GM19043 (cell line): ENCODE measurements around the gene HOXD10.

Experiments used
- ATAC-seq: cut with Tn5 transposase; IDR thresholded peaks from one replicate; pipeline ENCODE4 v1.9.1; 2021; ENCODE audit warnings: low read depth; ENCODE audit not compliant: unreplicated experiment

The HOXD10 gene

DNA sequence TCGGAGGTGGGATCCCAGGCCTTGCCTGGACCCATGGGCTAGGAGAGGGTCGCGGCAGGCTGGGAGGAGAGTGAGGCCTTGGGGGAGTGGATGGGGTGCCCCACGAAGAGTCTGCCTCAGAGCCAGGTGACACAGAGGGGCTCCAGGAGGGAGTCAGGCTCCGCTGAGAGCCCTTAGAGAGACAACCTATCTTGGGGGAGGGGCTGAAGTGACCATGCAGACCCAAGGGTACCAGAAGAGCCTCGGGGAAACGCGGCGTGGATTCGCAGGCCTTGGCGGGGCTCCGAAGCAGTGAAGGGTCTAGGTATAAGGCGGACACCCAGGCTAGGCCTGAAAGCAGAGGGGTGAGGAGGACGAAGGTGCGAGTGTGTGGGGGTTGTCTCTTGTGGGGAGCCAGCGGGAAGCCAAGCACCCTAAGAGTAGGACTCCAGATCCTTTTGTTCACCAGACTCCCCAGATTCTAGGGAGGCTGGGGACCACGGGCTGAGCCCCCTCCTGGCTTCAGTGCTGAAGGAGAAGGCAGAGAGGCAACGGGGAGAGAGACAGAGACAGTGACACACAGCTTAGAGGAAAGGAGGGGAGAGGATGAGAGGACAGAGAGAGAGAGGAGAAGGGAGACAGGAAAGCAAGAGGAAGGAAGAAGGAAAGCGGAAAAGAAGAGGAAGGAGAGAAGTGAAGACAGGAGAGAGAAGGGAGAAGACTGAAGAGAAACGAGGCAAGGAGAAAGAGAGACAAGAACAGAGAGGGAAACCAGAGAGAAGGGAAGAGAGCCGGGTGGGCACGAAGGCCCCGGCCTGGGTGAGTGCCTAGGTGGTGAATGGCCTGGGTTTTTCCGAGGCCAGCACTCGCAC, 10.6 kb upstream of the HOXD10 start:
- no peak for ATAC-seq

DNA sequence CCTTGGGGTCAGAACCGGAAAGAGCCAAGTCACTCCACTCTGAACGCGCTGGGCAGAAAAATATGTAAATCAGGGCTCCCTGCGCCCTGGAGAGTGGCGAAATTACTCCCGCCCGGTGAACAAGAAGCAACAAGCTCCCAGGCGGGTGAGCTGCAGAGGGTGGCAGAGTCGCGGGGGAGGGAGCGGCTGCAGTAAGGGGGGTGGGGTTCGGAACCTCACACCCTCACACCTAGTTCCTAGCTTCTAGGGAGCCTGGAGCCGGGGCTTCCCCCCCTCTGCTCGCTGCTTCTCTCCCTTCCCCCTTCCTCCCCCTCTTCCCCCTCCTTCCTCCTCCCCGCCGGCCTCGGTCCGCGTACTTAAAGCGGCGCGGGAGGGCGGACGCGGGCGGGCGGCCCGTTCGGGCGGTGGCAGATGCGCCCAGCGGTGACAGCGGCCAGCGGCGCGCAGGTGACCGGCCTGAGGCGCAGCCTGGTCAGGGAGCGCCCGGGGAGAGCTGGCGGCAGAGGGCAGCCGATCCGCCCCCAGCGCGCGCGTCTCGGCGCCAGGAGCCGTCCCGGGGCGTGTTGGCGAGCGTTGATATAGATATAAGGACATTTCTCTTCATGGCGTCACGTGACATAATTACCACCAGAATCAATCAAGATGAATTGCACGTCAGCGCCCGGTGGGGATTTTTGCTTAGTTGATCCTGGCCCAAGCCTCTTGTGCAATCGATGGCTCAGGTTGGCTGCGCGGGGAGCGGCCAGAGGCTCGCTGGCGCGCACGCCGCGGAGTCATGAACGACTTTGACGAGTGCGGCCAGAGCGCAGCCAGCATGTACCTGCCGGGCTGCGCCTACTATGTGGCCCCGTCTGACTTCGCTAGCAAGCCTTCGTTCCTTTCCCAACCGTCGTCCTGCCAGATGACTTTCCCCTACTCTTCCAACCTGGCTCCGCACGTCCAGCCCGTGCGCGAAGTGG, 9.7 kb upstream of the HOXD10 start, which contains the start of gene HOXD11:
Gene HOXD11 (plus strand): TSS at position 700 of the 959 bp plus-strand sequence. CDS start 76 bp downstream, at position 776.
- ATAC-seq: no peak

DNA sequence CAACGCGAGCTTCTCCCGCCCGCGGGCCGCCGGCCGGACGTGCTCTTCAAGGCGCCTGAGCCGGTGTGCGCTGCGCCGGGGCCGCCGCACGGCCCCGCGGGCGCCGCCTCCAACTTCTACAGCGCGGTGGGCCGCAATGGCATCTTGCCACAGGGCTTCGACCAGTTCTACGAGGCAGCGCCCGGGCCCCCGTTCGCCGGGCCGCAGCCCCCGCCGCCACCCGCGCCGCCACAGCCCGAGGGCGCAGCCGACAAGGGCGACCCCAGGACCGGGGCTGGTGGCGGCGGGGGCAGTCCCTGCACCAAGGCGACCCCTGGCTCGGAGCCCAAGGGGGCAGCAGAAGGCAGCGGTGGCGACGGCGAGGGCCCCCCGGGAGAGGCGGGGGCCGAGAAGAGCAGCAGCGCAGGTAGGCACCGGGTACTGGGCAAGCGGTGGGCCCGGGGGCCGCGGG, 8.8 kb upstream of the HOXD10 start:
- ATAC-seq: no peak

DNA sequence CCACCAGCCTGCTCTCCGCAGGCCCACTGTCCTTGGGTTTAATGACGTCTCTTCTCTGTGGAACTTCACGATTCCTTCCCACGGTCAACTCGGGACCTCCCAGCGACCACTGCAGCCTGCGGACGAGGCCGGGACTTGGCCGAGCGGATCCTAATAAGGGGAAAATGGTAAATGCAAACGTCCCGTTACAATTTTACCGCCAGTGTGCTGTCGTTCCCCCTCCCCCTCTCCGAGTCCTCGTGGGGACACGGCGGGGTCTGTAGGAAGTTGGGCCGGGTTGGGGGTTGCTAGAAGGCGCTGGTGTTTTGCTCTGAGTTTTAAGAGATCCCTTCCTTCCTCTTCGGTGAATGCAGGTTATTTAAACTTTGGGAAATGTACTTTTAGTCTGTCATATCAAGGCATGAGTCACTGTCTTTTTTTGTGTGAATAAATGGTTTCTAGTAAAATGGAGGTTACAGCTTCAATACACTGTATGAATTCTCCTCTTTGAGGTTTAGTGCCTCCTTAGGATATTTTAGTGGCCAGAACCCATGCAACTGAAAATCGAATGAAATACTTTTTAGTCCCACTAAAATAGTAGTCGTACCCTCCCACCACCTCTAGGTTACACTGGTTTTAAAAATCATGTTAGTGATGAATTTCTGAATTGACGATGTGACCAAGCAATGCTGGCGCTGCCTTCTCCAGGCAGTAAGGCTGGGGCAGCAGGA, 7.2 kb upstream of the HOXD10 start:
- no peak for ATAC-seq

DNA sequence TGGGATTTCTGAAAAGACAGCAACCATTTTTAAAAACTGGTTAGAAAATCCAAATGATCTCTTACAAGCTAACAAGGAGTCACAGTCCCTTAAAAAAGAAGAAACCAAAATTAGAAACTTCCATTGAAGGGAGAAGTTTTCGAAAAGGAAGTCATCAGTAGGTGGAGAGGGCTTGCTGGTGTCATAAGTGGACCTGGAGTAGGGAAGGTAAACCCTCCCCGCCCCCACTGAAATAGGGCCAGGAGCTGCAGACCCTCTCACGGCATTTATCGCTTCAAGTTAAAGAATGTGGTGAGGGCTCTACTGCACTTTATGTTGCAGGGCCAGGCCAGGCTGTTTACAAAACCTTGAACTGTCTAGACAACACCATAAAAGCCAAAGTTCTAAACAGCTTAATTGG, 6.6 kb upstream of the HOXD10 start:
- no peak for ATAC-seq

DNA sequence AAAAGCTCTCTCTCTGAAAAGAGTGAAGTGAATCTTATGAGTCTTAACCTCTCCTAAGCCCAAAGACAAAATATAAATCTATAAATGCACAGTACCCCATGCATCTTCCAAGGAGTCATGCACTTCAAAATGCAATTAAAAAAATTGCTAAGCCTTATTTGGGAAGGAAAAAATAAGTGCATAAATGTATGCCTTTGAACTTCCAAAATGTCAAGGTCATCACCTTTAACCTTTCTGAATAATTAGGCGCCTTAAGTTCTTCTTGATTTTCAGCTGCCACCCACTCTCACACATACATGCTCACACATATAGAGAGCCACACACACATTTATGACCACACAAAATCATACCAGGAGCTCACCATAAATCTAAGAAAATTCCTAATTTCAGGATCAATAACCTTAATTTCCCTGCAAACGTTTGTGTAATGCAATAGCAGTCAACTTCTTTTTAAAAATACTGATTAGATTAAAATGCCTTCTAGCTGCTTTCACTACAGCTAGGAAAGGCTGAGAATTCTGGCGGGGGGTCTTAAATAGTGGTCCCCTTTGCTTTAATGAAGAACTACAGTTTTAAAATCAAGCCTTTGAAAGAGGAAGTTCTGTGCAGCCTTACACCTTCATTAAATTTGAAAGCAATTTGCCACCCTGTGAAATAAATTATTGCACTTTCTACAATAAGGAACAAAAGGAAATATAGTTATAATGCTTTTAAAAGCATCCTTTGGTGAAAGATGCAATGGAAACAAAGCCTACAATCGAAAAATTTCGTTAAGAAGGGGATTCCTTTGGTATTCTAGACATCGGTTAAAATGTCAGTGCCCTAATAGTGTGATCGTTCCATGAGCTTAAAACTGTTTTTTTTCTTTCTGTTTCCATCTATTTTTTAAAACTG, 5.9 kb upstream of the HOXD10 start:
- no peak for ATAC-seq

DNA sequence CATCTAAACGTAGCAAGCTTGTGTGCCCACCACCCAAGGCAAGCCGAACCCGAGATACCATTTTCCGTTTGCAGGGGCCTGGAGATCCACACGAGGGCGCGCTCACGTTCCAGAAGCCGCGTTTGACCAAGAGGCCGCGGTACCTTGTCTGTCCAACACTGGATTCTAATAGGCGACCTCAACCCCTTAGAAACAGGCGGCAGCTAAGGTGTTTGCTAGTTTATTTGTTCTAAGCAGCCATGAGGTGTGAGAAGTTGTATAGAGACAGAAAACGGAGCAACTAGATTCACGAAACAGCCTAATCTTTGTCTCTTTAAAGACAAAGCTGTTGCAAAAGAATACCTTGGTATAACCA, 5.3 kb upstream of the HOXD10 start:
- ATAC-seq: no peak

DNA sequence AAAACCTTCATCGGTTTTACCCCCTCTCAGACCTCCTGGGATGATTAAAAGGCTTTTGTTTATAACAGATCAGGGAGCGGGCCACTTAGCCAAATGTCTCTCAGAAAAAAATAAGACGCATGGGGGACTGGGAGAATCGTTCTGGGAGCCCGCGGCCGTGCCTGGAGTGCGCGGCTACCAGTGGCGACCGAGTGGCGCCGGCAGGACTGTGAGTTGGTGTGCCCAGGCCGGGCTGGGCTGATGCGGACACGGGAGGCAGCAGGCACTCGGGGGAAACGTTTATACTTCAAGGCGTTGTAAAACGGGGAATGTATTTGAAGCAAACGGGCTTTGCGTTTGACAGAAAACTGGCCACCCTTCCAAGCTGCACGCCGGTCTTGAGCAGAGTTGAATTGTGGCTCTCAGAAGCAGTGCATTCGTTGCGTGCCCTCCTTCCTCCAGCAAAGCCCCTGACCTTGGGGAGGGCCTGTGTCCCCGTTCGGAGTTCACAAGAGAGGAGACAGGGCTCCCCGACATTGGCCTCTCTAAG, 4.7 kb upstream of the HOXD10 start:
- ATAC-seq: no peak

DNA sequence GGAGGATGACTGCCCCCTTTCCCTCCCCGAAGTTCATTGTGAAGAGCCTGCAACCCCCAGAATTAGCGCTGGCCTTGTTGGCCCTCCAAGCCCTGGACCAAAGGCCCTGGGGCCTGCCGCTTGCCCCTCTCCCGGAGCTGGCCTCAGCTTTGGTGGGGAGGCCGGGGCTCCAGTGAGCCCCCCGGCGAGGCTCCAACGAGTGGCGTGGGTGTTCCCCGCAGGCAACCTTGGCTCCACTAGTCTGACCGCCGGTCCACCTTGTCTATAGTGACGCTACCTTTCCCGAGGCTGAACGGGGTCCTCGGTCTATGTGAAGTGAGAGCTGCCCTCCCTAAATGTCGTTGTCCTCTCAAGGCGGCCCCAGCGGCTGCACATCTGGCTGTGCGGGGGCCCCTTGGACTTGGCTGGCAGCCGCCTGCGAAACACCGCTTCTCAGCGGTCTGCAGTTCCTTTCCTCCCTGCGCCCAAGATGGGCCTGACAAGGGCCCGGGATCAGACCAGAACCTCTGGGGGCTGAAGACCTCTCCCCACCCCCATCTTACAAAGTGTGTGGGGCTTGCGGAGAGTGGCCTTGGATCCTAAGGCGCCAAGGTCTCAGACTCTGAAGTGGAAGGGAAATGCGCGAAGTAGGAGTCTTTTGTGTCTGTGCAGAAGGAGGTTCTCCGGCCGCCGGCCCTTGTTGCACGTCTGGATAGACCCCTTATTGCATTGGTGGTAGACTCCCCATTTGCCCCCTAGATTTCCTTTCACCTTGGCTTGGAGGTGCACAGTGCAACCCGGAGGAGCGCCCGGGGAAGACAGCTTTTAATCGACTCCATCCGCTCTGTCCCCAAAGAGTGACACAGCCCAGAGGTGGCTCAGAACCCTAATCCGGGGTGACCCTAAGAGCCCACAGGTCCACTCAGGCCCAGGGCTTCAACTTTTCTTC, 3.9 kb upstream of the HOXD10 start:
- ATAC-seq: no peak

DNA sequence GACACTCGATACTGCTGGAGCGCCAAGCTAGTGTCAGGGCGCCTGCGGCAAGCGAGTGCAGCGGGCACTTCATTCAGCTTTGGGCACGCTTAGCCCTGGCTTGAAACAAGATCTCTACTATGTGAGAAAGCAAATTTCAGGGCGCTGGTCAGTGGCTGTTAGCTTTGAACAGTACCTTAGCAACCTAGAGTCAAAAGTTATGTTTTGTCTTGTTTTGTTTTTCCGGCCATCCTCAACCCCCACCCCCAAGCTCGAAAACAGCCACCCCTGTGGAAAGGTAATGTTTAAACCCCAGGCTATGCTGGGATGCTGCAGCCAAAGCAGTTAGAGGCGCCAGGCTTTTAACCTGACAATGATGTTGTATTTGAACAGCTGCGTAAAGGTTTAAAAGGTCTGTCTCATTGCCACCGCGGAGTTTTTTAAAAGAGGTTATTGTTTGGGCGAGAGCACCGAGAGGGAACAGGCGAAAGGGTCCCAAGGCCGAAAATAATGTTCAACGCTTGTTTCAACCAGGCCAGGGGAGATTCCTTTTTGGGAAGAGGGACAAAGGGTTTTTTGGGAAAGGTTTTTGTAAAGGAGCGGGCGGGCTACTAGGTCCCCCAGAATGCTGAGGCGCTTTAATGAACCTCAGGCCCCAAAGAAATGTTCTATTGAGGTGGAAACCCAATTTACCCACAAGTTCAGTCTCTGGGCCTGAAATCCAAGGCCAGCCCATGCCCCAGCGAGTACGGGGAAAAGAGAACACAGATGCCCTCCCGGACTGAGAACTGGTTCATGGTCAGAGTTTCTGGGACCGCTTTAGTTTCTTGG, 2.3 kb upstream of the HOXD10 start:
- no peak for ATAC-seq

DNA sequence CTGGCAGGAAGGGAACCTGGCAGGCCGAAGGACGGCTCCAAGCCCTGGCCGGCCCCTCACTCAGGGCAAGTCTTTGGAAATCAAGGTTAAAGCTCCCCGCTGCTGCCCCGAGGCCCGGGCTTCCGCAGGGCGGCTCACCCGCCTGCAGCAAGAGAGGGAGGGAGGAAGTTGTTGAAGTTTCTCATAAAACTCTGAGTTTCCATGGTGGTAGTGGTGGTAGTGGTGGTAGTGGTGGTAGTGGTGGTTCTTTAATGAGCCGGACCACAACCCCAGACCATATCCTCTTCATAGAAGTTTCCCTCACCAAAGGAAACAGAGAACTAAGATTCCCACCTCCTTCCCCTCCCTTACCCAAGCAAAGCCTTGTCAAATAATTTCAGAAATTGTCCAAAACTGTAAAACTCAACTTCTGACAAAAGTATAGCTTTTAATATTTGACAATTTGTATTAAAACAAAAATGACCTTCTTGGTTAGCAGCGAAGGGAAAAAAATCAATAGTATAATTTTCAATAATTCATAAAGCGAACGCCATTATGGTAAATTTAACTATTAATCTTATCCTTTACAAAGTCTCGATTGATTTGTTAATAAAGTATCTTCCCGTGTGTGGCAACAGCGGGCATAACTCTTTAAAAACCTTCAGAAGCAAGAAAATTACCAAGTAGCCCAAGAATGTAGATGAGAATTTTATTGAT, 1.5 kb upstream of the HOXD10 start:
- ATAC-seq: no peak

DNA sequence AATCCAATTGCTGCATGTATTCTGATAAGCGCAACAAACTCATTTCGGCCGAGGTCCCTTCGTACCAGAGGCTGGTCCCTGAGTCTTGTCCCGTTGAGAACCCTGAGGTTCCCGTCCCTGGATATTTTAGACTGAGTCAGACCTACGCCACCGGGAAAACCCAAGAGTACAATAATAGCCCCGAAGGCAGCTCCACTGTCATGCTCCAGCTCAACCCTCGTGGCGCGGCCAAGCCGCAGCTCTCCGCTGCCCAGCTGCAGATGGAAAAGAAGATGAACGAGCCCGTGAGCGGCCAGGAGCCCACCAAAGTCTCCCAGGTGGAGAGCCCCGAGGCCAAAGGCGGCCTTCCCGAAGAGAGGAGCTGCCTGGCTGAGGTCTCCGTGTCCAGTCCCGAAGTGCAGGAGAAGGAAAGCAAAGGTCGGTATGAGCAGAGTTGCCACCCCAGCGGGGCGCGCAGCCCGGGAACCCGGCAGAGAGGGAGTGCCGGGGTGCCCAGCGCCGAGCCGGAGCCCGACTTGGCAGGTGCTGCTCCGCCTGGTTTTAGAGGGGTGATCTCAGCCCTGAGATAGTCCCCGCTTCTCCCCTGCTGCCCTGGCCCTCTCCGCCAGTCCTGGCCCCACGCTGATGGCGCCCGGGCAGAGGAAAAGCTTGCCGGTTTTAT, 714 bp downstream of the HOXD10 start:
- ATAC-seq: no peak

DNA sequence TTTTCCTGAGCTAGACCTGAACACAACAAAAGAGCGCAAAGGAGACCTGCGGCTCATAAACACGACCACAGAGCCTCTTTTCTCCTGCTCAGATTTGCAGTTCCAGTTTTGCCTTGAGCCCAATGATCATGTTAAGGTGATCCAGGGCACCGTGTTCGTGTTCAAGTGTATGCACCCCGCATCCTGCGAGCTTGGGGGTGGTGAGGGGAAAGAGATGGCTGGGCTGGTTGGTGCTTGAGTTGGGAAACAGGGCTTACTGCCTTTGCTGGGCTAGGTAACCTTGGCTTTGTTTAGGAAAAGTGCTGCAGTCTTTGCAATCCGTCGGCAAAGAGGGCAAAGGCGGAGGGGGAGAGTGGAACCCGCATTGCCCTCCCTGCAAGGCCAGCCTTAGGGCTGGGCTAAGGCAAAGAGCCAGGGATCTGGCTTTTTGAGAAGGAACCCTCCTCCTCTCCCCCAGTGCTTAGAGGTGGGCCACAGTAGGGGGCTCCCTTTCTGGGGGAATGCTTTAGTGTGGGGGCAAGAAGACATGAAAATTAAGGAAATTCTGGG, 1.3 kb downstream of the HOXD10 start:
- no peak for ATAC-seq

DNA sequence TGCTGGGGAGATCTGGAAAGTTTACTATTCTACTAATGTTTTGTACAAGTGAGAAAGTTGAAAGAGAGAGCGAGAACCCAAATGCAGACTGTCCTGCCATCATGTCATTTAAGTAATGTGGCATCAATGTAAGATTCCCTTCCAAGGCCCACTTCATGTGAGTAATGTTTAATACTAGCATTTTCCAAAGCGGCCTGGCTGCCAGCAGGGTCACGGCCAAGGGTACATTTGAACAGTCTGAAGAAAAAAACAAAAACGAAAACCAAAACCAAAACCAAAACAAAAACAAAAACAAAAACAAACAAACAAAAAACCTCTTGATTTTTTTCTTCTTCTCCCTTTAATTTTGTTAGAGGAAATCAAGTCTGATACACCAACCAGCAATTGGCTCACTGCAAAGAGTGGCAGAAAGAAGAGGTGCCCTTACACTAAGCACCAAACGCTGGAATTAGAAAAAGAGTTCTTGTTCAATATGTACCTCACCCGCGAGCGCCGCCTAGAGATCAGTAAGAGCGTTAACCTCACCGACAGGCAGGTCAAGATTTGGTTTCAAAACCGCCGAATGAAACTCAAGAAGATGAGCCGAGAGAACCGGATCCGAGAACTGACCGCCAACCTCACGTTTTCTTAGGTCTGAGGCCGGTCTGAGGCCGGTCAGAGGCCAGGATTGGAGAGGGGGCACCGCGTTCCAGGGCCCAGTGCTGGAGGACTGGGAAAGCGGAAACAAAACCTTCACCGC, 2.2 kb downstream of the HOXD10 start:
- ATAC-seq: no peak

DNA sequence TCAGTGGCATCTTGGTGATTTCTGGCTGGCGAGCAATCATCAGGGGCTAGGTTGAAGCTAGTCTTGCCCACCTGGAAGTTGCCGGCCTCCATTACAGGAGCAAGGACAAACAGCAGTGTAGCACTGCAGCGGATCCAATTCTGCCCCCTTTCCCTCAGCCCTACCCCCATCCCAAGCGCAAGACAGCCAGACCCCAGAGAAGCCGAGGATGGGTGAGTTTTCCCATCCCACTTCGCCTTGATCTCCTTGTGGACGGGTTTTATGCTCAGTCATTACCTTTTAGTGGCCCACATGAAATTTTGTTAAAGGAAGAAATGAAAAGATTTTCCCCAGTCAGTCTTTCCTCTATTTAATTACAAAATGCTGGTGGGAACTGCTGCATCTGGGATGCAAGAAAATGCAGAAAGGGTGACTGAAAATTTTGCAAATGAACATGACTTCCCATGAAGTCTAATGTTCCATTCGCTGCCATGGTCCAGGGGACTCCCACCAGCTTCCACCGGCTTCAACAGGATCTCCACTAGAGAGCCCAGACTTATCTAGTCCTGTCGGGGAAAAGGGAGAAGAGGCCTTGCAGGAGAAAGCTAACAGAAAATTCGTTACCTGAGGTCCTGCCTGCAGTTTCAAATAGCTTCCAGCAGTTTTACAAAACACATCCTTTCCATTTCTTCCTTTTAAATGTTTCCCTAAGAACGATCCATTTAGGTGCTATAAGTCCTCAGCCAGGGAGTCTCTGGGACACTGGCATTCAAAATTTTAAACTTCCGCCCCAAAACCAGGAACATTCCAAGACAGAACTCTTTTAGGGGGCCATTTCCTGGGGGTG, 4.0 kb downstream of the HOXD10 start:
- no peak for ATAC-seq
